ENCODE results near the gene SMYD3.

The SMYD3 gene

DNA sequence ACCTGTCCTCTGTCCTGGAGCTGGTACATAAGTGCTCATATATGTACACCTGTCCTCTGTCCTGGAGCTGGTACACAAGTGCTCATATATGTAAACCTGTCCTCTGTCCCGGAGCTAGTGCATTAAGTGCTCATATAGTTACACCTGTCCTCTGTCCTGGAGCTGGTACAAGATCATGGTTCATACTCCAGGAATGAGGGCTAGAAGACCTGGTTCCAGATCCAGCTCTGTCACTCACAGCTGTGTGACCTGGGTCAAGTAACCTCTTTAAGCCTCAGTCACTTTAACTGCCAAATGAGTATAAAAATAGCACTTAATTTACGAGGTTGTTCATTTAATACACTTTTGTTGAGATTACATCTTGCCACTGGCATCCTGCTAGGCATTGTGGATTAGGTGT lies 28.0 kb downstream of the SMYD3 start:
- no peak overlapping the region for H3K4me3 ChIP-seq
- H3K27ac ChIP-seq: no peak overlapping the region

DNA sequence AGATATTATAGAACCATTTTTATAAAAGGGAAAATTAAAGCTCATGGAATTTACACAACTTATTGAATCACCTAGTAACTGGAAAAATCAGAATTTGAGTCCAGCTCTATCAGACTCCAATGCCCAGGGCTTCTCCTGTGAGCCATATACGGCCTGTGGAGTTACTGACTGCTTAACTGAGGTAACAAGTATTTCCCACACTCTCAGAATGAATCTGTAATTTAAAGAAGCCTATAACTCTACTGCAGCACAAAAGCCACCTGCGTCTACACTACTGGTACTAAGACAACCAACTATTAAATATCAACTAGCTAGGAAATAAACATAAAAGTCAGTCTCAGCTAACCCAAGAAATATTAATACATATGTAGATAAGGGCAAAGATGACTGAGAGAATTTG lies 29.4 kb downstream of the SMYD3 start:
- Histone ChIP-seq H3K4me3 (no peak overlapping the region), H3K27ac (peak overlapping the region in 1 of 21 experiments; percentile 7)

DNA sequence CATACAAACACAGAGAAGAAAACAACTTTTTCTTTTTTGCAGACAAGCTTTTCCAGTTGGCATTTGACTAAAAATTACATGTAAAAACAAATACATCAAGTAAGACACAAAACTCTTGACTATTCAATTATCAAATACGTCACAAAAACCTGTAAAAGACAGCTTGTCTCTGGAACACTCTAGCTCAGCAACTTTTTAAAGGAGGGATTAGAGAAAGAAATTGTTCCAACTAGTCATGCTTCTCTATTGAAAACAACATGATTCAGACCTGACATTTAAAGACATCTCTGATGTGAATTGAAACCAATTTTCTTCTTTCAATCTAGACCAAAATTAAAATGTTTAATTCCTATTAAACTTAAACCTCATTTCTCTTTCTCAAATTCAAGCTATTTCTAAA lies 30.3 kb downstream of the SMYD3 start:
- peak overlapping the region in 1 of 21 experiments; percentile 38 for H3K27ac ChIP-seq
- H3K4me3 ChIP-seq: no peak overlapping the region

DNA sequence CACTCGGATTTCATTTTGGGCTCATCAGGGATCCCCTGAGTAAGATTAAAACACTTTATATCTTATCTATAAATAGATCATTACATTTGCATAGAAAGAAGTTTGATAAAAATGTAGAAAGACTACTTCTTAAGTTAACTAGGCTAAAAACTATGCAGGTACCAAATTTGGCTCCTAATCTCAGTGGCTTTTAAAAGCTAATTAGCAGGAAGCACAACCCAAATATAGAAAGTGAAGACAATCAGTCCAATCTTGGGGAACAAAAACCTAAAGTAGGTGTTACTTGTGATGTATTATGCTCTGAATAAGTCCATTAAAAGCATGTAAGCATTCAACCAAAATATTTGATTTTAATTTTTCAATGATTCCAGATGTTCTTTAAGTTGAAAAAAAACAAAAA lies 35.4 kb downstream of the SMYD3 start:
- H3K4me3 ChIP-seq: no peak overlapping the region

DNA sequence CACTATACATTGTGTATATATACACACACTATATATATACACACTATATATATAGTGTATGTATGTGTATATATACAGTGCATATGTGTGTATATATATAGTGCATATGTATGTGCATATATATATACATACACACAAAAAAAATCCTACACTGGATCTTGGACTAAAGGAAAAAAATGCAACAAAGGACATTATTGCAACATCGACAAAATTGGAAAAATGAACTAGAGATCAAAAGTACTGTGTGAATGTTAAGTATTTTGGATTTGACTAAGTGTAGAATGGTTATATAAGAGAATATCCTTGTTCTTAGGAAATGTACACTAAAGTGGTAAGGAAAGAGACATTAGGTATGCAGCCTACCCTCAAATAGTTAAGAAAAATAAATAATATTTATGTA lies 36.5 kb downstream of the SMYD3 start:
- H3K27ac ChIP-seq: no peak overlapping the region

More for the DNA sequence above, 35.4 kb downstream of the SMYD3 start:
- no peak overlapping the region for H3K27ac ChIP-seq

DNA sequence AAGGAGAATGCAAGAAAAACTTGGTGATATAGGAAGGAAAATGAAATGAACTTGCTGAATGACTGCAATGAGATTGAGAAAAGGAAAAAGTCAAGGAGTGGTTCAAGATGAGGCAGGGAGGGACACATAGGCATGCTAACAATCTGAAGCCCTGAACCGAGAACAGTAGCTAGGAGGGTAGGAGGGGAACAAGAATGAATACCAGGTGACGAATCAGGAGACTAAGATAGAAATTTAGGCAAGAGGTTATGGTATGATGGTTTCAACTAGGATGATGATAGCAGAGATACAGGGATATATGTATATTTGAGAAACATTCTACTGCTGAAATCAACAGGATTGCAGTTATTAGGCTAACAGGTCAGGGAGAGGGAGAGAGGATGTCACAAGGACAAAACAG lies 44.1 kb downstream of the SMYD3 start:
- Histone ChIP-seq H3K4me3 (no peak overlapping the region), H3K27ac (no peak overlapping the region)

More for the DNA sequence above, 36.5 kb downstream of the SMYD3 start:
- no peak overlapping the region for H3K4me3 ChIP-seq

DNA sequence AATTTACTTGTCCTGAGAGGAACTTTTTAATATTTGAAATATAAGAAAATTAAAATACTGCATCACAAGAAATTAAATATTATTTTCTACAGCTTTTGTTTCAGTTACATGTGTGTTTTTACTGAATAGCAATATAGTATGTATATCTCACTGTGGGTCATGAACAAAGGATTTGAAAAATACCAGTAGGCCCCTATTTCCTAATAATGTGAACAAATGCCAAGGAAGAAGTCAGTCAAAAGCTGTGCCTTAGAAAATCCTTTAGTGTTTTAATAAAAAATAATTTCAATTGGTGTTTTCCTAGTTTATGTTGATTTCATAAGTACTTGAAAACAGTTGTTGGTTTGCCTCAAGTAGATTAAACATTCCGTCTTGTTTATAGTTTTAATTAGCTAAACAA lies 46.7 kb downstream of the SMYD3 start:
- Histone ChIP-seq H3K27ac (no peak overlapping the region), H3K4me3 (no peak overlapping the region)

DNA sequence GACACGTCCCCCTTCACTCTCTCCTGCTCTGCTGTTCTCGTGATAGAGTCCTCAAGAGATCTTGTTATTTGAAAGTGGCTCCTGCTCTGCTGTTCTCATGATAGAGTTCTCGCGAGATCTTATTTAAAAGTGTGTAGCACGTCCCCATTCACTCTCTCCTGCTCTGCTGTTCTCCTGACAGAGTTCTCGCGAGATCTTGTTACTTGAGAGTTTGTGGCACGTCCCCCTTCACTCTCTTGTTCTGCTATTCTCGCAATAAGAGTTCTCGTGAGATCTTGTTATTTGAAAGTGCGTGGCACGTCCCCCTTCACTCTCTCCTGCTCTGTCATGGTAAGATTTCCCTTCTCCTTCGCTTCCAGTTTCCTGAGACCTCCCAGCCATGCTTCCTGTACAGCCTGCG lies 47.9 kb downstream of the SMYD3 start:
- H3K27ac ChIP-seq: no peak overlapping the region
- no peak overlapping the region for H3K4me3 ChIP-seq

DNA sequence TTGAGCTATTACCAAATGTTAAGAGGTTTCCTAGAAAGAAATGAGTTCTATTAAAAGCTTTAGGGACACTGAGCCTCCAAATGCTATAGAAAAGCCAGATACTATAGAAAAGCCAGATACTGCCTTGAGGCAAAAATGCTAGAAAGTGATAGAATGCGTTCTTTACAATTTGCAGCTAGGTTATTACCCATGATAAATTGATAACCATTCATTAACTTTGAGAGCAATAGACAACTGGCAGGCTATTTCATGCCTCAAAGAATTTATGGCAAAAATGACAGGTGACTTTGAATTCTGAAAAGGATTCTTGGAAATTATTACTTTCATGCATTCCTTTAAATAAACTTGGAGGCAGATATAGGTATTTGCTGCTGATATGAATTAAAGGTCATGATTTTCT lies 51.6 kb downstream of the SMYD3 start:
- Histone ChIP-seq H3K4me3 (no peak overlapping the region), H3K27ac (no peak overlapping the region)

DNA sequence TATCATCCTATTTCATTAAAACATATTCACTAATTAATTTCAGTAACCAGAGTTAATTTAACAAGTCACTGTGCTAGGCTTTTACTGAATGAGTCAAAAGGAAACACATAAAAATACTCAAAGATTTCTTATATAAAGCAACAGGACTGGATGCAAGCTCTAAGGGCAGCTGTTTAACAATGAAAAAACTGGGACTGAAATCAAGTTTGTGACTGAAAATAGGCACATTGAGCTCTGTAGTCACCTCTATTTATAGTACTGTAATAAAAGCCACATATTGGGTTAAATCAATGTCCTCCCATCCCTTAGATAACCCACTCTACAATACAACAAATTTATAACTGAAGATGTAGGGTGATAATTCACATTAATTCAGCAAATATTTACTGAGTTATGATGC lies 52.4 kb downstream of the SMYD3 start:
- no peak overlapping the region for H3K27ac ChIP-seq
- H3K4me3 ChIP-seq: no peak overlapping the region

DNA sequence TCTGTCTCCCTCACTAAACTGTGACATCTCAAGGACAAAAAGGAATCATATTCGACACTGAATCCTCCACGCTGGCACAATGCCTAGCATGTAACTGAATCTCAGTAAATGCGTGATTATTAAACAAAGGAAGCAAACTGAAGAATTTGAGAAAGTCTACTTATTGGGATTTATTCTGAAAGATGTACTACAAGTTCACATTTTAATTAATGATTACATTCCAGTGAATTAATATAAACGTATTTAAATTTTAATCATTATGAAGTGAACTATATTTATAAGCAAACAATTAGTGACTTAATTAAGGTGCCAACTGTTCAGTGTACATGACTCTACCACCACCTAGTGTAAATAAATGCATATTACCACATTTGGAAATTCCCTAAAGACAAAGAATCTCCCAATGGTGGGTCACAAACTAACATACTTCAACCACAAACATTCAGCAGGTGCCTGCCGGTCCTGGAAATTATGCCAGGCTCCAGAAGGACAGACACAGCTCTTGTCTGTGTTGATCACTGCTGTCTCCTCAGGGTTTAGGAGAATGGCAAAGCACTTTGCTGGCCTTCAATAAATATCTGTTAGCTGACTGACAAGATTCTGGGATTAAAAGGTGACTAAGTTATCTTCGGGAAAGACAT lies 56.3 kb downstream of the SMYD3 start:
- Histone ChIP-seq H3K27ac (no peak overlapping the region), H3K4me3 (no peak overlapping the region)

DNA sequence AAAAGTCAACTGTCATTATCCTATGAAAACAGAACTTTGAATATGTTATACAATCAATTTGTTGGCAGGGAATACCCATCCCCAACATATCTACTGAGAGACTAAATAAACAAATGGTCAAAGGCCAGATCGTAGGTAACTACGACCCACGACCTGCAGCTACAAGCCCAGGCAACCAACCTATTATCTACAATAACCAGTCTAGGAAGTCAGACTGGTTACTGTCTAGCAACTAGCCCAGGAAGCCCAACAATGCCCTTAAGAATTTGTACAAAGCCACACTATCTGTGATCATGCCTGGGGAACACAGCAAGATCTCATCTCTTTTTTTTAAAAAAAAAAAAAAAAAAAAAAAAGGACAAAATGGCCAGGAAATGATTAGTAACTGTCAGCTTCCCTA lies 58.7 kb downstream of the SMYD3 start:
- no peak overlapping the region for H3K27ac ChIP-seq
- no peak overlapping the region for H3K4me3 ChIP-seq

DNA sequence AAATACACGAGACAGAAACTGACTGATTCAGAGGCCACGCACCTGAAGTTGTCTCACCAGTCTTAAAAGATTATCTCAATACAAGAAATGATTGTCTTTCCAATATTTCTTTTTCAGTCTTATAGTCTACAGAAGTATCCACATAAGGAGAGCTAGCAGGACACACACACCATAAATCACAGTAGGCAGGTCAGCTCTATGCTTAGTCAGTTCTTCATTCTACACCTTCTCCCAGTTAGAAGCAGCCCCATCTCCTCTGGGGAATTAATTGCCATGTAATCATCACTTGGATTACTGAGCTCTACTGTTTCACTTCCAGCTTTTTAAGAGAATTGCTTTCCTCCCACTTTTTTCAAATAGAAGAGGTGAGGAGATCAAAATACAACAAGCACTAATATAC lies 59.6 kb downstream of the SMYD3 start:
- H3K27ac ChIP-seq: no peak overlapping the region
- H3K4me3 ChIP-seq: no peak overlapping the region

DNA sequence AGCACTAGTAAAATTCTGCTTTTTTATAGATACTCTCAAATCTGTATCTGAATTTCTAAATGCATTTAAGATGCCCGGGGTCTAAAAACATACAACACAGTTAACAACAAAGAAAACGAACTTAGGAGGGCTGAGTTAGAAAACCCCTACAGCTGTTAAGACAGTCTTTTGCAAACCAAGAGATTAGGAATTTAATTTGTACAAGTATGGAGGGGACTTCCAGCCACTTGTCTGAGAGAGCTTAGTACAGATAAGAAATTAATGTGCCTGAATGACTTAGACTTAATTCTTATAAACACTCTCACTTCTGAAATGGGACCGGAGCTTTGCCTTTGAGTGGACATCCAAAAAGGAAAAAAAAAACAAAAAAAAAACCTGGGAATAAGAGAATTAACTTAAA lies 61.6 kb downstream of the SMYD3 start:
- Histone ChIP-seq H3K27ac (no peak overlapping the region), H3K4me3 (no peak overlapping the region)

DNA sequence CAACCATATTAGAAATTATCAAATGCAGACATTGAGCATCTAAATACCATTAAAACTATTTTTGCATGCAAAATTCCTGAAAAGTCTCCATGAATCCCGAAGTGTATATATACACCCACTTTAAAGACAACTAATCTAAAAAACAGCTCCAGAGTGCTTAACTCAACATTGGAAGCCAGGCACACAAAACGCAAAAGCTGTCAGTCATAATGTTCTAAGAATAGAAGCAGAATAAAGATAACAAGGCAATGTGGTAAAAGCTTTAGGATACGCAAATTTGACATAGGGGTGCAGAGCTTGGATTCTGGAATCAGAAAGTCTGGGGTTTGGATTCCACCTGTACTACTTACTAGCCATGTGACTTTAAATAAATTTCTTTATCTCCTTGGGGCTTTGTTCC lies 62.5 kb downstream of the SMYD3 start:
- no peak overlapping the region for H3K27ac ChIP-seq
- H3K4me3 ChIP-seq: no peak overlapping the region

DNA sequence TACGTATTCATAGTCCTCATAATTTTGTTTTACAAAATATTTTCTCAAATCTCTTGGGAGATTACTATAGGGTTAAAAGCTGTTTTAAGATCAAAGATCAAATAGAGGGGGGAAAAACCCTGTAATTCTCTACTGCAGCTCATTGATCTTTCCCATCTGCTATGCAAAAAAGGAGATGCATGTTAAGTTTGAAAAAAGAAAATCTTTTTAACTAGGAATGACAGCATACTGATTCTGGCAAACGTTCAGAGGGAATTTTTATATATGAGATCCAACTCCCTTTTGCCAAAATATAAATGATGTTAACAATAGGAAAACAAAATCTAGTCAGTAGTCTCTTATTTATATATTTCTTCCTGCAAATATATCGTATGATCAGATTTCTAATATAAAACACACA lies 69.1 kb downstream of the SMYD3 start:
- Histone ChIP-seq H3K27ac (no peak overlapping the region), H3K4me3 (no peak overlapping the region)

DNA sequence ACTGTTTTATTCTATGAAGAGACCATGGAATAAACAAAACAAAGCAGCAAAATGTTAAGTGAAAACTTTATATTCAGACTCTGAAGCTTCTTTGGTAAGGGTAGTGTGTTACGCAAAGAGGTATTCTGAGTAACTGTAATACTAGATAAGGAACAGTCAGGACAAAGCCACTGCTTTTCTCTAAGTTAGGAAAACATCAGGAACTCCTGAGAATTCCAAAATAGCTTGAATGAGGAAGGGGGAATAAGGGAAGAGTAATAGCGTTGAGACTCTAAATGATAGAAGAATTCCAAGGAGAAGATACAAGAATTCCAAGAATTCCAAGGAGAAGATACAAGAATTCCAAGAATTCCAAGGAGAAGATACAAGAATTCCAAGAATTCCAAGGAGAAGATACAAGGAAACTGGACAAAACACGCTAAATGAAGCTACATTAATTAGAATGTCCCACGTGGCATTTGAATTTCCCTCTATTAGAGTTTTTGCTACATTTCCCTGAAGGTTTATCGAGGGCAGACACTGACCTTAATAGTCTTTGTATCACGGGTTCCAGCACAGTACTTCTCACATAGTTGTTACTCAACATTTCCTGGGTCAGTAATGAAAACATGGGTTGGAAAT lies 71.5 kb downstream of the SMYD3 start:
- Histone ChIP-seq H3K4me3 (no peak overlapping the region), H3K27ac (no peak overlapping the region)

DNA sequence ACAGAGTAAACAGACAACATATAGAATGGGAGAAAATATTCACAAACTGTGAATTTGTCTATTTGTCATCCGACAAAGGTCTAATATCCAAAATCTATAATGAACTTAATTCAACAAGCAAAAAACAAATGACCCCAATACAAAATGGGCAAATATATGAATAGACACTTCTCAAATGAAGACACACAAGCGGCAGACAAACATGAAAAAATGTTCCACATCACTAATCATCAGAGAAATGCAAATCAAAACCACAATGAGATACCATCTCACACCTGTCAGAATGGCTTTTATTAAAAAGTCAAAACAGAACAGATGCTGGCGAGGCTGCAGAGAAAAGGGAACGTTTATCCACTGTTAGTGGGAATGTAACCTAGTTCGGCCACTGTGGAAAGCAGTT lies 72.7 kb downstream of the SMYD3 start:
- Histone ChIP-seq H3K4me3 (no peak overlapping the region), H3K27ac (no peak overlapping the region)

DNA sequence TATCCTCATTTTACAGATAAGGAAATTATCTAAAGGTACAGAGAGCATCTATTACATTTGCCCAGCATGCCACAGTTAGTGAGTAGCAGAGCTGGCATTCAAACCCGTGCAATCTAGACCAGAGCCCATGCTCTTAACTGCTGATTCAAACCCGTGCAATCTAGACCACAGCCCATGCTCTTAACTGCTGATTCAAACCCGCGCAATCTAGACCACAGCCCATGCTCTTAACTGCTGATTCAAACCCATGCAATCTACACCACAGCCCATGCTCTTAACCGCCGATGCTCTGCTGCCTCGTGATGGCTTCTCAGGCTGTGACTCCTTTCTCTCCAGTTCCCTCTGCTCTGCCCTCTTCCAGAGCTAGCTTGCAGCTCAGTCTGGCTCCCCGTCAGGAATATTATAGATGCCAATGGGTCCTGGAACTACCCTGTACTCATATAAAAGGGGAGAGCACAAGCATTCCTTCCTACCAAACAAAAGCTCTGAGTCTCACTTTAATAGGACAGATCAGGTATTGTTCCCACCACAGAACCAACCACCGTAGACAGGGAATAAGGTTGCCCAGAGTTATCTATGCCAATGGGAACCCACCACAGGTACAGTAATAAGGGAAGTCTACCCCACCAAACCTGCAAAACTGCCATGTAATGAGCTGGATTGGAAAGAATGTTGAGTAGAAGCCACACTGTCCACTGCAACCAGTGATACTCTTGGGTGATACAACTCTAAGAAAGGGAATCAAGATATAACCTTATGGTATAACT lies 78.4 kb downstream of the SMYD3 start:
- Histone ChIP-seq H3K27ac (no peak overlapping the region), H3K4me3 (no peak overlapping the region)

DNA sequence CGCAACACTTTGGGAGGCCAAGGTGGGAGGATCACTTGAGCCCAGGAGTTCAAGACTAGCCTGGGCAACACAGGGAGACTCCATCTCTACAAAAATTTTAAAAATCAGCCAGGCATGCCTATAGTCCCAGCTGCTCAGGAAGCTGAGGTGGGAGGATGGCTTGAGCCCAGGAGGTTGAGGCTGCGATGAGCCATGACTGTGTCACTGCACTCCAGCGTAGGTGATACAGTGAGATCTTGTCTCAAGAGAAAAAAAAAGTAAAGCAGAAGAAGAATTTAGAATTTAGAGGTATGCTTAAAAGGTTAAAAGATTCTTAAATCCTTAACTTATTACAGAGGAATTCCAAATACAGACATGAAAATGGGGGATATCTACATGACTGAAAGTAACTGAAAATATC lies 79.5 kb downstream of the SMYD3 start:
- H3K4me3 ChIP-seq: no peak overlapping the region
- H3K27ac ChIP-seq: peak overlapping the region in 1 of 21 experiments; percentile 34

DNA sequence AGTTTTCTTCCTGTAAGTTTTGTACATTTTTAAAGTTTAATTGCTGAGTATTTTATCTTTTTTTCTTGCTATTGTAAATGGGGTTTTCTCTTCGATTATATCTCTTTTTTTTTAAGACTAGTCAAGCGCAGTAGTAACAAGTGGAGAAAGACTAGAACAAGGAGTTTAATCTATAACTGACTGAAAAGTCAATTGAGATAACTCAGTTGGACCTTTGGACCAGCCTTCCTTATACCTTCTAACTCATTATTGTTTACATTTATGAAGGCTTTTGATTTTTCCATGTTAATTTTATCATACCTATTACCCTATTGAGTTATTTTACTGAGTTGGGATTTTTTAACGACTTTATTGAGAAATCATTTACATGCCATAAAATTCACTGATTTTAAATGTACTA lies 81.2 kb downstream of the SMYD3 start:
- no peak overlapping the region for H3K4me3 ChIP-seq
- no peak overlapping the region for H3K27ac ChIP-seq

Data from skin epidermis (tissue), 12 donors.